Activated CD4-positive, alpha-beta T cell treated with anti-CD3 and anti-CD28 coated beads, Interleukin-10, Interleukin-2, amounts not matched to agents 100 ng/mL and 50 ng/mL, durations not matched to agents 16 hours and 8 hours (primary cell): ENCODE results near the gene LY86.
"Not testable (repeated sequence)": the region's sequence is repeated elsewhere in the genome, so short reads cannot be mapped to it uniquely, and the experiment has no call there.

ENCODE experiments used
- DNase-seq: peaks from one replicate; pipeline ENCODE4 v3.0.0-alpha.2; 2020

LY86 gene

GRCh38 chr6:6654599-6655575 is 66.4 kb downstream of the LY86 start:
- DNase-seq, result peak; percentile 84

DNA sequence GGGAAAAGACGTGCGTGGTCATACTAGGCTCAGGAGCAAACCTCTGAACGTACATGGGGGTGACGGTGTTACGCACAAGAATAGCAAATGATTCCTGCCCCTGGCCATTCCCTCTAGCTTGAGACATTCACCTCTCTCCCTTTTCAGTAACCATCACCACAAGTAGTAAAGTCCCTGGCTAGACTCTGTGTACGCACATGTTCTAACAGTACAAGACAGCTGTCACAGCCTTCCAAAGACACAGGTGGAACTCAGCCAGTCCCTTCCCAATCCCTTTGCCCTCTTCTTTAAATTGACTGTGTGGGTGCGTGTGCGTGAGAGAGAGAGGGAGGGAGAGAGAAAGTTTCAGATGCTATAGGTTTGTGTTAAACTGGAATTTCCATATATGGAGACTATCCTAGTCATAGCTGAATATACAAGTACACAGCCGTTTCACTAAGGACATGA is 67.3 kb downstream of the LY86 start:
- peak; percentile 79 for DNase-seq

DNA sequence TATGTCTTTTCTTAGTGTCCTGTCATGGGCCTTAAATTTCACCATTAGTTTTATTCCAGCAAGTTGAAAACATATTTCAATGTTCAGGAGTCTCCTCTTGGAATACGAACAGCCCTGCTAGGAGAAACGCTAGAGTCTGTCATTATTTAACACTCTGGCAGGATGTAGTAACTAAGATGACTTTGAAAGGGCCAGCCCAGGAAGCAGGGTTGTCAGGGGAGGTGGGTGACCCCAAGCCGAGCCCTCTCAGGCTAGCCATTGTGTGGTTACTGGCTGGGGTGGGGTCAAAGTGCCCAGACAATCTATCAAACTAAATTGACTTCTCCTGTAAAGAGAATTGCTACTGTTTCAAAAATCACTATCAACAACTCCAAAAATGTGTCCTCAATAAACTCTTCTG is 67.8 kb downstream of the LY86 start:
- peak; percentile 72 for DNase-seq

DNA sequence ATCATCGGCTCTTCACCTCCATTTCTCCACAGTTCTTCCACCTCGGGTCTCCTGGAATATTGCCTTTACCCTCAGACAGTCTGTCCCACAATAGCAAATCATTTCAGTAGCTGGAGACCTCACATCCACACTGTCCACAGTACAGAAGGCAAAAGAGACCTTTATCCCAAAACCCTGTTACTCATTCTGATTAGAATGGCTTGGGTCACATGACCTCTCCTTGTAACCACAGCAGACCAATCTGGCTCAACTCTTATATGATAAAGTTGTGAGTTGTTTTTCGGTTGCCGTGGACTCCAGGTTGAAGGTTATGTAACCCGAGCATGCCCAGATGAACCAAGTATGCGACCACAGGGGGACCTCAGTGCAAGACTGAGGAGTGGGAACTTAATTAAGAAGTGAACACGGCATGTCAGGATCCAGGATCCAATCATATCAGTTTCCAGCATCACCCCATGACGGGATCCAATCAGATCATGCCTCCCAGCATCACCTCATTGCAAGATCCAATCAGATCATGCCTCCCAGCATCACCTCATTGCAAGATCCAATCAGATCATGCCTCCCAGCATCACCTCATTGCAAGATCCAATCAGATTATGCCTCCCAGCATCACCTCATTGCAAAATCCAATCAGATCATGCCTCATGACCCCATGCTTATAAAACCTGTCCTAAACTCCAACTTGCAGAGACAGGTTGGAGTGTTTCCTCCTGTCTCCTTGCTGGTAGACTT is 68.7 kb downstream of the LY86 start:
- DNase-seq, result peak; percentile 44

GRCh38 chr6:6657820-6658217 is 69.3 kb downstream of the LY86 start:
- no peak for DNase-seq

DNA sequence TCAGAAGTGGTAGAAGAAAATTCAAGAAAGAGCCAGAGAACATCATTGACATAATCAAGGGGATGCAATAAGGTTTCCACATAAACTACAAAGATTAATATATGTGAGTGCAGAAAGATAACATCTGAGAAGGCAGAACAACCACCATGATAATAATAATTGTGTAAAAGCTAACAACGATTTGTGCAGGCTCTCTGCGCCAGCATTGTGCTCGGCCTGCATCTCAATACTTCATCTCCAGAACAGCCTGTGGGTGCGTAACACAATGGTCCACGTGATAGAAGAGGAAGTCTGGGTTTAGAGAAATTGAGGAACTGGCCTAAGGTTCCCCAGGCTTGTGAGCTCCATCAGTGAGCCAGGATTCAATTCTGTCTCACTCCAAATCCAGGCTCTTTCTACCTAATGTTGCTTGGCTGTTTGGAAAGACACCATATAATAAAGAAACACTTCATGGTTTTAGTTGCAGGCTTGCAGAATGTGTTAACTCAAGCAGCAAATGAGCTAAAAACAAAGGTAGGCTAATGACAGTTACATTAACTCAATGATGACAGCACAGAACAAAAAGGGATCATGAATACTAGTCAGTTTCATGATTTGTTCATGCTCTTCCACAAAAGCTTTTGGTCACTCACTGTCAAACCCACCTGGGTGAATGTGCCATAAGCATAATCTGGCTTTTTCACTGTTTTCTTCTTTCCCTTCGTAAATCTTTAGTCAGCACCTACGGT is 71.2 kb downstream of the LY86 start:
- DNase-seq, result no peak

DNA sequence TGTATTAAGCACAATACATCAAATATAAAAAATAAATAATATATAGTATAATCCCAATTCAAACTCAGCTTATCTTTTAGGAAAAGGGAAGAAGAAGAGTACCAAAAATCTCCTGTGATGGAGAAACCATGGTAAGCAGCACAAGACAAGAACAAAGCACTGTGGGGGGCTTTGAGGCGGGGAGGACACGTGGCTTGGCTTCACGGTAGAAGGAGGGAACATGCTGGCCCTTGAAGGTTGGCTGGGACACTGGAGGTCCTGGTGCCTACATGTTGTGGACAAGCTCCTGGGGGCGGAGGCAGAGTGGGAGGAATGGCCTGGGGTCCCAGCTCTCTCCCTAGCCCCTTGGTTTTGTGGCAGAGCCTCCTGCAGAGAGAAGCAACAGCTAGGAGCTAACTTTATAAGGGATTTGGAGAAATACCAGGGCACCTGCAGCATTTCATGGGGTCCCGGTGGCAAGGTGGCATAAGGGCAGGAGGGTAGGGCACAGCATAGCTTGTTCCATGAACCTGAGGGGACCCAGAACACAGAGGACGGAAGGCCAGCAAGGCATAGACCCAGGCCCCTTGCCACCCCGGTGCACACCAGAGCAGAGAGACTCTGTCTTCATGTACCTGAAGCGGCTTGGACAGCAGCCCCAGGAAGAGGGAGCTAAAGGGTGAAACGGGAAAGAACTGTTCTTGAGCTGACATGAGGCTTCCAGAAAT is 72.0 kb downstream of the LY86 start:
- DNase-seq, result no peak

- DNase-seq, result no peak
Observed at GRCh38 chr6:6661191-6661590, 72.7 kb downstream of the LY86 start.

DNA sequence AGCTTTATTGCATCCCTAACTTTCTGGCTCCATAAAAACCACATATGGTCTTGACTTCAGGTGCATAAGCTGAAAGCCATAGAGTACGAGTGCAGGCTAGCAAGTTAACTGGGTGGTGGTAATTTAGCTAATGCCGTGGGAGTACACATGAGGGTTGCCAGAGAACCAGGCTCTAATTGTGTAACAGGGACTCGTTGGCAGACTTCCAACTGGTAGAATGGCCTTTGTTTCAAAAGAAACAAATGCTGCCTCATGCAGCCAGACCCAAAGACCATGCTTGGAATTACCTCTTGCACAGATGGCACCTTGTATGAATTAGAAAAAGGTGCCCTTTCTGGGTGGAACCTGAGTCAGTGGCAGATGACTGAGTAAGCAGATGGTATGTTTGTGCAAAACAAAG is 73.2 kb downstream of the LY86 start:
- no peak for DNase-seq

DNA sequence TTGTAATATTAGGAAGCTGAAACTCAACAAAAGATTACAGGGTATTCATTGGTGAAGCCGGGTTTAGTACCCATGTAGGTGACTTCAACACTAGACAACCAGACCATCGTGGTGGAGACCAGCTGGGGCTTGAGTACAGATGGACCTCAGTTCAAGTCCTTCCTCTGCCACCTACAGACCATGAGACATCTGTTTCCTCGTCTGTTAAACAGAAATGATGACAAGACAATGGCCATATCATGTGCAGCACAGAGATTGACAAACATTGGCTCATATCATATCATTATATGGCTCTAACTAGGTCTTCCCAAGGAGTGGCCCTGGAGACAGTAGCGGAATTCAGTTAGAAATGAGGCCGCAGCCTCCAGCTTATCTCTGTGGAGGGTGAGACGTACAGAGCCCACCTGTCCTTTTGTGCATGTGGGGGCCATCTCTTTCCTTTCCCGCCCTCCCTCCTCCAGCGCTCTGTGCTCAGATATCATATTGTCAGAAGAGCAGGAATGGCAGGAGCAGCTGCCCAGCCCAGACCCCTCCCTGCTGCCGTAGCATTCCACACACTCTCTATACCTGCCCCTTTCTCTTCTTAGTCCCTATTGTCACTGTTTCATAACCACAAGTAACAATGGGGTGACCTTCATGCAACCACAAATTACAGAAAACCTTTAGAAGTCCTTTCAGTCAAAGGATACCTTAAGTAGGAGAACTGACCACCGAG is 75.1 kb downstream of the LY86 start:
- no peak for DNase-seq

- DNase-seq, result no peak
Observed at GRCh38 chr6:6665555-6666243, 77.2 kb downstream of the LY86 start.

DNA sequence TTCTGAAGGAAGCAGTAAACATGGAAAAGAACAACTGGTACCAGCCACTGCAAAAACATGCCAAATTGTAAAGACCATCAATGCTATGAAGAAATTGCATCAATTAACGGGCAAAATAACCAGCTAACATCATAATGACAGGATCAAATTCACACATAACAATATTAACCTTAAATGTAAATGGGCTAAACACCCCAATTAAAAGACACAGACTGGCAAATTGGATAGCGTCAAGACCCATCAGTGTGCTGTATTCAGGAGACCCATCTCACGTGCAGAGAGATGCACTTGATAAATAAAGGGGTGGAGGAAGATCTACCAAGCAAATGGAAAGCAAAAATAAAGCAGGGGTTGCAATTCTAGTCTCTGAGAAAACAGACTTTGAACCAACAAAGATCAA is 81.6 kb downstream of the LY86 start:
- DNase-seq, result not testable (repeated sequence)

DNA sequence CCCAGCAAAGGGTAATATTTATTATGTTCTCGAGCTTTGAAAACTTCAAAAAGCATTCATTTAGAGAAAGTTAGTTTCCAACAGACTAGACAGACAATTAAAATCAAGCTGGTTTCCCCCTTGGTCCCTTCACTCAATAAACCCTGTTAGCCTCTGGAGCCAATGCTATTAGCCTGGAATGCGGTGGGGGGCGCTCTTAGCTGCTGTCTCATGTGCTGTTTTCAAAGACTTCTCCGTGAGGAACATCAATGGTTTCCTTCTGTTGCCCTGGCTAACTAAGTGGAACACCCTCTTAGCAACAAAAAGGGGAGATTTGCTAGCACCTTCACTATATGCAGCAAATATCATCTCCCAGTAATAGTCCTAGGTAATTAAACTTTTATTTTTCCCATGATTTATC is 86.4 kb downstream of the LY86 start:
- no peak for DNase-seq

- peak; percentile 83 for DNase-seq
Observed at GRCh38 chr6:6676910-6677441, 88.5 kb downstream of the LY86 start.

GRCh38 chr6:6678185-6678671 is 89.7 kb downstream of the LY86 start:
- no peak for DNase-seq

- no peak for DNase-seq
Observed at GRCh38 chr6:6678811-6679210, 90.3 kb downstream of the LY86 start.

GRCh38 chr6:6679633-6680032 is 91.1 kb downstream of the LY86 start:
- no peak for DNase-seq

- DNase-seq, result no peak
Observed at GRCh38 chr6:6680526-6680925, 92.0 kb downstream of the LY86 start.

DNA sequence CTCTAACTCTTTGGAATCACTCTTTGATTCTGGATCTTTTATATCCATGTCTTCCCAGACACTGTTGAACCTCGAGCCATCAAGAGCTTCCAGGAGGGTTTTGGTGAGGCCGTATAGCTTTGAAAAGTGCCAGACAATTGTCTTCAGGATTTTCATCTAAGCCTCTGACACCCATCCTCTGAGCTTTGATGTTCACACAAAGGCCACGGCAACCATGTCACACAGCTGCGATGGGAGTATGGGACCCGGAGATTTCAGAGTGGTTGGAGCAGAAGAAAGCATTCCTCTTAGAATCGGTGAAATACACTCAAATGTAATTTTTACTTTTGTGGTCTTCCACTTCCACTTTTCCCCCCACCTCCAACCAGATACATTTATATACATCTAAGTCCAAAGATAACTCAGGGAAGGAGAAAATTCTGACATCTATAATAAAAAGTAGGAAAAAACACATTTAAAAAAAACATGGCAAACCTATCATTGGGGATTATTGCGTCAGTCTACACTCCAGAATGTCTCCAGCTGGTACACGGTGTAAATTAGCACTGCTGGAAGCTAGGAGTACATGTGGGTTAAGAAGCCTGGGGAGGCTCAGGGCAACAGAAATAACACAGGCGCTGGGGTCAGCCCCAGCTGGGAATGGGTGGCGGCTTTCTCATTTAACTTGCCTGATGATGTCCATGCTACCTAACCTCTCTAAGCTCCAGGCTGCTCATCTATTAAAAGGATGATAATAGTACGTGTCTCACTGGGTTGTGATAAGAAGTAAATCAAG is 92.7 kb downstream of the LY86 start:
- no peak for DNase-seq

DNA sequence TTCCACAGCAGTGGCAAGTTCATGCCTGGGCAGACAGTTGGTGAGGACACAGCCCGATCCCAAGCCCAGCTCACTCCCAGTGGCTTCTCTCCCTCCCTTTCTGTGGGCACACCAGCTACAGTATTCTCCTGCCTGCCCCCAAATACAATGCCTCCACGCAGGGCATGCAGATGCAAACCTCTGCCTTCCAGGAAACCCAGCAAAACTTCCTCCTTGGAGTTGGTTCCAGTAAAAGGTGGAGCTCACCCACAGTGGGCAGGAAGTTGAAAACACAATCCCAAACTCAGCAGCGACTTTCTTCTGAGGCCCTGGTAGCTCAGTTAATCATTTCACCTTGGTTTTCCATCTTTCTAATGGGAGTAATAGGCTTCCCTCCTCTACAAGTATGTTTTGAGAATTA is 93.7 kb downstream of the LY86 start:
- no peak for DNase-seq
